Measurements from ENCODE around the gene PPP2R2D. TPM values are rescaled to one million over a fixed set of nuclear protein-coding genes. Genes with fewer than 3 reads are reported as not detected.

The PPP2R2D gene
- total RNA-seq, 1 experiment from 2014 or later = 35.1 TPM

GRCh38 chr10:131977323-131978096, 76.7 kb downstream of the PPP2R2D start:
- Mint-ChIP-seq H3K9me3 (peaks cover 0 to 3% of the 10 kb centered on the region in 2 experiments; a peak in 1 of 5 replicates), H3K27me3 (ENCODE audit: low read depth) (peaks cover 4% of the 10 kb centered on the region), H3K4me3 (peak overlapping the region in 1 of 2 experiments; percentile 30; a peak in 2 of 5 replicates), H3K4me1 (peaks cover 30 to 39% of the 10 kb centered on the region in 2 experiments), H3K27ac (peak overlapping the region in 1 of 3 experiments; percentile 17; a peak in 2 of 7 replicates), H3K36me3 (ENCODE audit: insufficient read depth in 1 of 3, low read depth in 3 of 3) (peaks cover 14 to 52% (median 28%) of the 10 kb centered on the region in 3 experiments)
- DNase-seq = no peak
- Histone ChIP-seq H3K23me2 (ENCODE audit: insufficient read length, low read depth, low read length, poor library complexity, severe bottlenecking) (peaks cover 11% of the 10 kb centered on the region), H3K79me1 (ENCODE audit: insufficient read depth, low read depth, low read length, poor library complexity, severe bottlenecking) (peaks cover 4% of the 10 kb centered on the region), H4K20me1 (ENCODE audit: control insufficient read depth, insufficient read depth, insufficient read length) (no peaks in the 10 kb centered on the region), H3K4ac (ENCODE audit: low read depth, low read length) (no peak overlapping the region), H2BK20ac (ENCODE audit: low read depth, low read length, poor library complexity, severe bottlenecking) (no peak overlapping the region), H3K9ac (ENCODE audit: extremely low read depth, insufficient read length, low read length) (no peak overlapping the region), H3K56ac (ENCODE audit: insufficient read length, low read depth, low read length) (no peak overlapping the region), H3K27me3 (ENCODE audit: insufficient read depth, low read length) (peaks cover 6% of the 10 kb centered on the region; the same call in 1 of the 2 replicates), H3K4me1 (ENCODE audit: insufficient read depth, low read length) (peaks cover 13% of the 10 kb centered on the region), H4K91ac (ENCODE audit: insufficient read length, low read depth, low read length) (no peak overlapping the region), H3T11ph (ENCODE audit: low read length) (no peak overlapping the region), H3K18ac (ENCODE audit: insufficient read length, low read depth, low read length) (no peak overlapping the region), H2BK5ac (ENCODE audit: insufficient read length, low read length) (no peak overlapping the region), H3K14ac (ENCODE audit: insufficient read depth, low read length) (no peak overlapping the region), H2BK120ac (ENCODE audit: low read depth, low read length, poor library complexity, severe bottlenecking) (no peak overlapping the region), H2AFZ (ENCODE audit: low read length) (no peak overlapping the region), H3K79me2 (ENCODE audit: insufficient read depth, low read length) (peaks cover 4% of the 10 kb centered on the region; the same call in 1 of the 2 replicates), H3K23ac (ENCODE audit: insufficient read length, low read depth, low read length) (no peak overlapping the region), H2AK5ac (ENCODE audit: insufficient read length, low read length) (no peak overlapping the region), H2BK15ac (ENCODE audit: low read depth, low read length) (no peak overlapping the region), H4K5ac (ENCODE audit: insufficient read length, low read depth, low read length) (no peak overlapping the region), H3K9me3 (ENCODE audit: control insufficient read depth, low read depth, low read length) (no peaks in the 10 kb centered on the region), H3K27ac (ENCODE audit: insufficient read length, low read depth, low read length) (no peak overlapping the region), H4K8ac (replicated peaks; ENCODE audit: insufficient read length, low read depth, low read length) (no peak overlapping the region), H3K4me2 (ENCODE audit: insufficient read depth, insufficient read length, low read length) (no peak overlapping the region), H2BK12ac (ENCODE audit: insufficient read length, low read depth, low read length) (no peak overlapping the region)
- no peak for TF ChIP-seq CTCF (conservative IDR thresholded peaks at IDR 0.05)
- no CpG with 5 or more reads among the region's 13 CpGs for WGBS (ENCODE audit: extremely low coverage, insufficient read length, low lambda C conversion rate)
